Brain microvascular endothelial cell (primary cell): ENCODE data around the gene GNAZ.
A peak's percentile ranks its signal among the peaks of the same experiment; 100 is the strongest.

Experiments used
- DNase-seq: peaks from one replicate; pipeline ENCODE4 v3.0.0-alpha.2; 2020
- H3K27ac ChIP-seq: fragments of 250-450 bp; sonication (Bioruptor Pico); 2 replicates; pipeline ENCODE4 v1.5.1; 2020; ENCODE audit warnings: mild to moderate bottlenecking, moderate library complexity
- H3K27me3 ChIP-seq: fragments of 250-450 bp; sonication (Bioruptor Pico); replicated peaks from 2 replicates; pipeline ENCODE4 v1.5.1; 2020; ENCODE audit warnings: mild to moderate bottlenecking
- H3K36me3 ChIP-seq: fragments of 250-450 bp; sonication (Bioruptor Pico); replicated peaks from 2 replicates; pipeline ENCODE4 v1.5.1; 2020; ENCODE audit warnings: mild to moderate bottlenecking
- H3K4me3 ChIP-seq: 2 replicates; pipeline ENCODE4 v1.5.1; 2011; ENCODE audit warnings: low read depth, mild to moderate bottlenecking, control low read depth, low read length, moderate library complexity
- in situ Hi-C: cut with HindIII; loops from 2 replicates; pipeline ENCODE4 v1.10.0; 2017; ENCODE audit warnings: low sequenced_read_pairs, low pct_ligation_motif_present
- TF ChIP-seq, protein P1 (sequence below): IDR thresholded peaks from 2 replicates; pipeline ENCODE4 v1.5.1; 2011; ENCODE audit warnings: low read depth, mild to moderate bottlenecking, moderate library complexity, low read length, control low read depth, inconsistent platforms; ENCODE audit errors: missing control alignments

Gene GNAZ

GRCh38 chr22:23127055-23127756 lies 56.9 kb downstream of the GNAZ start:
- no peak overlapping the region for H3K4me3 ChIP-seq
- H3K36me3 ChIP-seq: no peaks in the 10 kb centered on the region
- TF ChIP-seq, protein P1, sequence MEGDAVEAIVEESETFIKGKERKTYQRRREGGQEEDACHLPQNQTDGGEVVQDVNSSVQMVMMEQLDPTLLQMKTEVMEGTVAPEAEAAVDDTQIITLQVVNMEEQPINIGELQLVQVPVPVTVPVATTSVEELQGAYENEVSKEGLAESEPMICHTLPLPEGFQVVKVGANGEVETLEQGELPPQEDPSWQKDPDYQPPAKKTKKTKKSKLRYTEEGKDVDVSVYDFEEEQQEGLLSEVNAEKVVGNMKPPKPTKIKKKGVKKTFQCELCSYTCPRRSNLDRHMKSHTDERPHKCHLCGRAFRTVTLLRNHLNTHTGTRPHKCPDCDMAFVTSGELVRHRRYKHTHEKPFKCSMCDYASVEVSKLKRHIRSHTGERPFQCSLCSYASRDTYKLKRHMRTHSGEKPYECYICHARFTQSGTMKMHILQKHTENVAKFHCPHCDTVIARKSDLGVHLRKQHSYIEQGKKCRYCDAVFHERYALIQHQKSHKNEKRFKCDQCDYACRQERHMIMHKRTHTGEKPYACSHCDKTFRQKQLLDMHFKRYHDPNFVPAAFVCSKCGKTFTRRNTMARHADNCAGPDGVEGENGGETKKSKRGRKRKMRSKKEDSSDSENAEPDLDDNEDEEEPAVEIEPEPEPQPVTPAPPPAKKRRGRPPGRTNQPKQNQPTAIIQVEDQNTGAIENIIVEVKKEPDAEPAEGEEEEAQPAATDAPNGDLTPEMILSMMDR: no peak
- H3K27ac ChIP-seq: no peak overlapping the region
- in situ Hi-C loops: no loop called here
- peaks cover 21% of the 10 kb centered on the region for H3K27me3 ChIP-seq
- no peak for DNase-seq

GRCh38 chr22:23127788-23128187 lies 57.5 kb downstream of the GNAZ start:
- no peaks in the 10 kb centered on the region for H3K36me3 ChIP-seq
- TF ChIP-seq, protein P1: no peak
- no peak for DNase-seq
- no peak overlapping the region for H3K27ac ChIP-seq
- in situ Hi-C loops: no loop called here
- H3K4me3 ChIP-seq: no peak overlapping the region
- H3K27me3 ChIP-seq: peaks cover 18% of the 10 kb centered on the region

- in situ Hi-C loops: no loop called here
- peak; percentile 70 for DNase-seq
- no peak overlapping the region for H3K4me3 ChIP-seq
These were observed 58.2 kb downstream of the GNAZ start for GRCh38 chr22:23128269-23129108.

DNA sequence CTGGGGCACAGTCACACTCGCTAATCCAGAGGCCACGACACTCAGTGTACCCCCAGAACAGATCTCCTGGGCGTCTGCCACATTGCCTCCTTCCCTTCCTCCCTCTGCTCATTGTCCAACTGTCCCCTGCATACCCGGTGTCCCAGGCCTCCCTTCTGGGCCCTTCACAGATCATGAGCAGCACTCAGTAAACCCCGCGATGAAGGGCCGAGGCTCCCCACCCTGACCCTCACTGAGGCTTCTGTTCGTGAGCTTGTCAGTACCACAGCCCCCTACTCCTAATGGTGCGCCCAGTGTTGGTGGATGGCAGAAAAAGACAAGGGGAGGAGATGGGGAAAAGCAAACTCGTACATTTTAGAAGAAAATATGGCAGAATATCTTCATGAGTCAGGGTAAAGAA lies 58.8 kb downstream of the GNAZ start:
- in situ Hi-C loops: no loop called here
- H3K27me3 ChIP-seq: peaks cover 19% of the 10 kb centered on the region
- no peak overlapping the region for H3K27ac ChIP-seq
- DNase-seq: no peak
- H3K36me3 ChIP-seq: no peaks in the 10 kb centered on the region
- TF ChIP-seq, protein P1: no peak
- H3K4me3 ChIP-seq: no peak overlapping the region

More at GRCh38 chr22:23128269-23129108, 58.2 kb downstream of the GNAZ start:
- Histone ChIP-seq H3K27ac (no peak overlapping the region), H3K36me3 (no peaks in the 10 kb centered on the region), H3K27me3 (peaks cover 17% of the 10 kb centered on the region)
- TF ChIP-seq, protein P1: peak; percentile 83

DNA sequence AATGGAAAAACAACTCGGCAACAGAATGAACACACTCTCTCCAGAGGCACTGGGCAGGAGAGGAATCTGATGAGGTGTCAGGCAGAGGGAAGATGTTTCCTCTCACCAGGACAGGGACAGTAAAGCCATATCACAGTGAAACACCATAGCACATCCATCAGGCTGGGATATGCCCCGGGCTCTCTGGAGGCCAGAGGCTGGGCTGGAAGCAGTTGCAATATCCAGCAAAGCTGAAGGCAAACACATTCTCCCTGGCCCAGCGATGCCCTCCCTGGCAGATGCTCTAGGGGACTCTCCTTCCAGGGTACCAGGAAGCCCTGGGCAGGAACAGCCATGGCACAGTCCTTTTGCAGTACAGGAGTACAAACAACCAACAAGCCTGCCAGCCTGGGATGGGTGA lies 60.4 kb downstream of the GNAZ start:
- no peak for DNase-seq
- Histone ChIP-seq H3K36me3 (no peaks in the 10 kb centered on the region), H3K27ac (no peak overlapping the region), H3K27me3 (peaks cover 15% of the 10 kb centered on the region), H3K4me3 (no peak overlapping the region)
- in situ Hi-C loops: no loop called here
- TF ChIP-seq, protein P1: no peak
